NCI-H1436 treated with DMSO at 0.1 percent for 48 hours (cell line): ENCODE data around the gene KRTAP26-1.

Source experiments
- DNase-seq: peaks from one replicate; lab custom pipeline; 2025; lab: John Stamatoyannopoulos, UW

Gene KRTAP26-1

GRCh38 chr21:30271156-30271555, 49.0 kb downstream of the KRTAP26-1 start:
- no peak for DNase-seq

GRCh38 chr21:30269803-30270530, 50.1 kb downstream of the KRTAP26-1 start:
- DNase-seq, result no peak
